IPS-18a (cell line): Measurements from ENCODE around the gene HSH2D.
A peak's percentile ranks its signal among the peaks of the same experiment; 100 is the strongest.
"Not testable (repeated sequence)": the region's sequence is repeated elsewhere in the genome, so short reads cannot be mapped to it uniquely, and the experiment has no call there.

Experiments
- H3K27ac ChIP-seq: one replicate; pipeline ENCODE4 v1.5.1; 2013; ENCODE audit warnings: low read length
- H3K27me3 ChIP-seq: one replicate; pipeline ENCODE4 v1.6.1; 2013; ENCODE audit warnings: mild to moderate bottlenecking, low read length; ENCODE audit not compliant: control insufficient read depth, insufficient read depth
- H3K36me3 ChIP-seq: one replicate; pipeline ENCODE4 v1.6.1; 2013; ENCODE audit warnings: low read depth, low read length; ENCODE audit not compliant: control insufficient read depth
- H3K4me1 ChIP-seq: one replicate; pipeline ENCODE4 v1.6.1; 2013; ENCODE audit warnings: low read depth, low read length; ENCODE audit not compliant: control insufficient read depth
- H3K4me3 ChIP-seq: one replicate; pipeline ENCODE4 v1.5.1; 2013; ENCODE audit warnings: low read length
- H3K9ac ChIP-seq: one replicate; pipeline ENCODE4 v1.6.1; 2013; ENCODE audit warnings: mild to moderate bottlenecking, low read length, moderate library complexity
- H3K9me3 ChIP-seq: one replicate; pipeline ENCODE4 v1.6.1; 2013; ENCODE audit warnings: low read depth, low read length; ENCODE audit not compliant: control insufficient read depth

HSH2D gene

GRCh38 chr19:16143399-16144215, at the start of gene HSH2D:
Gene HSH2D, plus strand, starts transcription at chr19:16143685. Its CDS starts 5,066 bp downstream, at chr19:16148751.
- Histone ChIP-seq H3K4me3 (no peak within 1 kb of the TSS), H3K9ac (no peak within 1 kb of the TSS)

GRCh38 chr19:16094360-16095070, 49.0 kb upstream of the HSH2D start:
- Histone ChIP-seq H3K27me3 (no peaks in the 10 kb centered on the region), H3K9ac (no peak overlapping the region), H3K36me3 (peaks cover 91% of the 10 kb centered on the region), H3K27ac (no peak overlapping the region), H3K4me3 (no peak overlapping the region), H3K9me3 (no peaks in the 10 kb centered on the region), H3K4me1 (no peaks in the 10 kb centered on the region)

More at GRCh38 chr19:16143399-16144215, at the start of gene HSH2D:
- H3K36me3 ChIP-seq = no peaks in the 10 kb centered on the region
- no peaks in the 10 kb centered on the region for H3K9me3 ChIP-seq
- H3K4me1 ChIP-seq = no peaks in the 10 kb centered on the region
- H3K27me3 ChIP-seq = no peaks in the 10 kb centered on the region
- H3K27ac ChIP-seq = no peak within 1 kb of the TSS

GRCh38 chr19:16095071-16095571, 48.4 kb upstream of the HSH2D start:
- H3K4me3 ChIP-seq = no peak overlapping the region
- H3K4me1 ChIP-seq = no peaks in the 10 kb centered on the region
- no peak overlapping the region for H3K27ac ChIP-seq
- no peaks in the 10 kb centered on the region for H3K27me3 ChIP-seq
- H3K9ac ChIP-seq = no peak overlapping the region
- H3K36me3 ChIP-seq = peaks cover 91% of the 10 kb centered on the region
- H3K9me3 ChIP-seq = no peaks in the 10 kb centered on the region

- H3K4me3 ChIP-seq = no peak overlapping the region
- no peak overlapping the region for H3K27ac ChIP-seq
- peaks cover 90% of the 10 kb centered on the region for H3K36me3 ChIP-seq
- H3K9ac ChIP-seq = no peak overlapping the region
- H3K4me1 ChIP-seq = no peaks in the 10 kb centered on the region
- no peaks in the 10 kb centered on the region for H3K27me3 ChIP-seq
- no peaks in the 10 kb centered on the region for H3K9me3 ChIP-seq
These were observed 47.1 kb upstream of the HSH2D start for GRCh38 chr19:16096280-16096855.

DNA sequence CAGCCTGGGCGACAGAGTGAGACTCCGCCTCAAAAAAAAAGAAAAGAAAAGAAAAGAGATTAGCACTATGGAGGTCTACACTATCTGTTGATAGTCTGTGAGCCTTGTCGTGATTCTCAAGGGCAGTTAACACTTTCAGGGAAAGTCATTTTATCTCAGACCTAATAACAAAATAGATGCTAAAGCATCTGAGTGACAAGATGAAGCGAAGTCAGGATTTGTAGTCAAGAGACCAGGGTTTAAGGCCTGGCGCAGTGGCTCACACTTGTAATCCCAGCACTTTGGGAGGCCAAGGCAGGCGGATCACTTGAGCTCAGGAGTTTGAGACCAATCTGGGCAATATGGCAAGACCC, 45.1 kb upstream of the HSH2D start:
- peaks cover 90% of the 10 kb centered on the region for H3K36me3 ChIP-seq
- no peaks in the 10 kb centered on the region for H3K27me3 ChIP-seq
- no peak overlapping the region for H3K4me3 ChIP-seq
- H3K27ac ChIP-seq = no peak overlapping the region
- no peaks in the 10 kb centered on the region for H3K4me1 ChIP-seq
- H3K9me3 ChIP-seq = no peaks in the 10 kb centered on the region
- no peak overlapping the region for H3K9ac ChIP-seq

DNA sequence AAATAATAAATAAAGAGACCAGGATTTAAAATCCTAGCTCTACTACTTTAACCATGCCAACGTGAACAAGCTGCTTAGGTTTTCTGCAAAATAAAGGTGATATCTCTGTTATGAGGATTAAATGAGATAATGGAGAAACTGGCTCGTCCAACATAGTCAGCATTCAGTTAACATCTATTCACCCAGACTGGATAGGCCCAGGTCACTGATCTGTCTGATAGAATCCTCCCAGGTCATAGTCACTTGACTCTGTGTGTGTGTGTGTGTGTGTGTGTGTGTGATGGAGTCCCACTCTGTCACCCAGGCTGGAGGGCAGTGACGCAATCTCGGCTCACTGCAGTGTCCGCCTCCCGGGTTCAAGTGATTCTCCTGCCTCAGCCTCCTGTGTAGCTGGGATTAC, 44.7 kb upstream of the HSH2D start:
- Histone ChIP-seq H3K9ac (no peak overlapping the region), H3K4me3 (no peak overlapping the region), H3K27me3 (no peaks in the 10 kb centered on the region), H3K4me1 (no peaks in the 10 kb centered on the region), H3K9me3 (no peaks in the 10 kb centered on the region), H3K36me3 (peaks cover 86% of the 10 kb centered on the region), H3K27ac (no peak overlapping the region)

DNA sequence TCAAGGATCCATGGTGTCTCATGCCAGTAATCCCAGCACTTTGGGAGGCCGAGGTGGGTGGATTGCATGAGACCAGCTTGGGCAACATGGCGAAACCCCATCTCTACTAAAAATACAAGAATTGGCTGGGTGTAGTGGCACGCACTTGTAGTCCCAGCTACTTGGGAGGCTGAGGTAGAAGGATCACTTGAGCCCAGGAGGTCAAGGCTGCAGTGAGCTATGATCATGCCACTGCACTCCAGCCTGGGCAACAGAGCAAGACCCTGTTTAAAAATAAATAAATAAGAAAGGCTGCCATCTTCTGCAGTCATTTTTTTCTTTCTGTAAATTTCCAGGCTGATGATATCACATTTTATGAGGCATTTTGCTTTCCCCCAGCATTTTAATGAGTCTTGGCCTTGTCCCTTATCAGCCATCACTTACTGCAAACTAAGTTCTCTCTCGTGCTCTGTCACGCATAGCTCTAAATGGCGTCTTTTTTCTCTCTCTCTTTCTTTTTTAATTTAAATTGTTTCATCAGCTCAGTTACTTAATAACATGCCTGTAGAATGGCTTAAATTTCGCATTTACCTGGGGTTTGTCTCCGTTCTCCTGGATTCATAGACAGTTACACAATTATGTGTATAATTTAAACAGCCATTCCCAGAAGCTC, 44.0 kb upstream of the HSH2D start:
- H3K4me1 ChIP-seq, H3K9ac ChIP-seq, H3K27me3 ChIP-seq, H3K9me3 ChIP-seq, H3K27ac ChIP-seq, H3K4me3 ChIP-seq: not testable (repeated sequence)
- H3K36me3 ChIP-seq = peaks cover 81% of the 10 kb centered on the region

DNA sequence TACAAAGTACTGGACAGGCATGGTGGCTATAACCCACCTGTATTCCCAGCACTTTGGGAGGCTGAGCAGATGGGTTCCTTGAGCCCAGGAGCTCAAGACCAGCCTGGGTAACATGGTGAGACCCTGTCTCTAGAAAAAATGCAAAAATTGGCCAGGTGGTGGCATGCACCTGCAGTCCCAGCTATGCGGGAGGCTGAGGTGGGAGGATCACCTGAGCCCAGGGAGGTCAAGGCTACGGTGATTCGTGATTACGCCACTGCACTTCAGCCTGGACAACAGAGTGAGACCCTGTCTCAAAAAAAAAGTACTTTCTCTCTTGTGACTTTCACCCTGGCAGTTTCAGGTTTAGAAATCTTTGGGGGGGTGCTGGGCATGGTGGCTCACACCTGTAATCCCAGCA, 43.0 kb upstream of the HSH2D start:
- no peak overlapping the region for H3K27ac ChIP-seq
- H3K4me1 ChIP-seq = no peaks in the 10 kb centered on the region
- peaks cover 70% of the 10 kb centered on the region for H3K36me3 ChIP-seq
- no peaks in the 10 kb centered on the region for H3K9me3 ChIP-seq
- no peak overlapping the region for H3K4me3 ChIP-seq
- H3K27me3 ChIP-seq = no peaks in the 10 kb centered on the region
- H3K9ac ChIP-seq = no peak overlapping the region

DNA sequence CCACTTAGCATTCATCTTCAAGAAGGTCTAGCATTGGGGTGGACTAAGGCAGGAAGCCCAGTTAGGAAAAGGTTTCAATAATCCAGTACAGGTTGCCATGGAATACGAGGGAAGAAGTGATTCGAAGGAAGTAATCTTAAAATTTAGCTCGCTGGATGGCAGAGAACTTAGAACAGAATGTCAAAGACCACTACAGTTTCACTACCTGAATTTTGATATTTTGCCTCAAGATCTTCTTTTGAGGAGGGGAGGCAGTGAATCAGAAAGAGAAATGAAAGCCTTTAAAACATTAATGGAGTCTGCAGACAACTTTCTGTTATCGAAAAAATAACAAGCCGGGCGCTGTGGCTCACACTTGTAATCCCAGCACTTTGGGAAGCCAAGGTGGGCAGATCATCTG, 38.8 kb upstream of the HSH2D start:
- no peaks in the 10 kb centered on the region for H3K9me3 ChIP-seq
- no peaks in the 10 kb centered on the region for H3K4me1 ChIP-seq
- no peak overlapping the region for H3K9ac ChIP-seq
- no peaks in the 10 kb centered on the region for H3K27me3 ChIP-seq
- H3K4me3 ChIP-seq = no peak overlapping the region
- no peak overlapping the region for H3K27ac ChIP-seq
- peaks cover 36% of the 10 kb centered on the region for H3K36me3 ChIP-seq

- H3K4me3 ChIP-seq = no peak overlapping the region
- H3K4me1 ChIP-seq = no peaks in the 10 kb centered on the region
- H3K27me3 ChIP-seq = no peaks in the 10 kb centered on the region
- no peak overlapping the region for H3K9ac ChIP-seq
- H3K27ac ChIP-seq = no peak overlapping the region
- H3K36me3 ChIP-seq = peaks cover 23% of the 10 kb centered on the region
- no peaks in the 10 kb centered on the region for H3K9me3 ChIP-seq
These were observed 37.4 kb upstream of the HSH2D start for GRCh38 chr19:16106121-16106520.

- Histone ChIP-seq H3K9me3 (no peaks in the 10 kb centered on the region), H3K27ac (peak within 1 kb of the TSS; percentile 19), H3K9ac (peak within 1 kb of the TSS; percentile 83), H3K4me3 (peak within 1 kb of the TSS; percentile 76), H3K36me3 (peaks cover 4% of the 10 kb centered on the region), H3K27me3 (no peaks in the 10 kb centered on the region), H3K4me1 (peaks cover 6% of the 10 kb centered on the region)
These were observed 32.2 kb upstream of the HSH2D start, which contains the start of gene RAB8A for GRCh38 chr19:16111160-16111908. Gene RAB8A, plus strand, starts transcription at chr19:16111889. Its CDS starts 13 bp downstream, at chr19:16111902.
